OCI-LY7 (cell line): Measurements from ENCODE around the gene SH3PXD2A. TPM values are rescaled to one million over a fixed set of nuclear protein-coding genes. Genes with fewer than 3 reads are reported as not detected.

ENCODE experiments used
- BruUV-seq: library from RNA; stranded (reverse); fragments of 400-500 nt; replicated peaks from 2 replicates; lab custom pipeline; 2021; lab: Mats Ljungman, UMichigan
- CTCF ChIA-PET: fragments of 300-600 bp; sonication (Branson Sonifier 250); formaldehyde crosslinking; loops from one replicate; lab custom pipeline; 2022; ENCODE audit warnings: antibody characterized with exemption; ENCODE audit not compliant: unreplicated experiment; lab: Charles Lee
- POLR2A ChIA-PET: fragments of 300-600 bp; sonication (Branson Sonifier 250); formaldehyde crosslinking; loops from one replicate; lab custom pipeline; 2022; ENCODE audit warnings: antibody characterized with exemption; lab: Charles Lee
- DNase-seq: peaks from one replicate; pipeline ENCODE4 v3.0.0-alpha.2; 2015; ENCODE audit warnings: low spot score
- H2AFZ ChIP-seq: fragments of 200-600 bp; sonication (generic), shearing (Covaris generic); 2 replicates; pipeline ENCODE4 v1.6.1; 2014; ENCODE audit warnings: mild to moderate bottlenecking, antibody characterized with exemption, low read length, moderate library complexity
- H3K27ac ChIP-seq: fragments of 200-600 bp; sonication (generic); 2 replicates; pipeline ENCODE4 v1.5.1; 2014; ENCODE audit warnings: mixed run types, low read depth, mild to moderate bottlenecking, moderate library complexity, low read length, inconsistent platforms; ENCODE audit not compliant: poor library complexity, severe bottlenecking
- H3K36me3 ChIP-seq: fragments of 200-600 bp; sonication (generic); 2 replicates; pipeline ENCODE4 v1.6.1; 2014; ENCODE audit warnings: mild to moderate bottlenecking, antibody characterized with exemption, low read length, moderate library complexity, mixed read lengths; ENCODE audit not compliant: insufficient read depth
- H3K4me1 ChIP-seq: fragments of 200-600 bp; sonication (generic); 2 replicates; pipeline ENCODE4 v1.5.1; 2014; ENCODE audit warnings: mild to moderate bottlenecking, low read length; ENCODE audit not compliant: insufficient read depth, poor library complexity, severe bottlenecking
- H3K4me2 ChIP-seq: fragments of 200-600 bp; sonication (generic); 2 replicates; pipeline ENCODE4 v1.6.1; 2014; ENCODE audit warnings: mild to moderate bottlenecking, low read length
- H3K4me3 ChIP-seq: fragments of 200-600 bp; sonication (generic); 2 replicates; pipeline ENCODE4 v1.5.1; 2014; ENCODE audit warnings: mild to moderate bottlenecking, low read depth, low read length; ENCODE audit not compliant: poor library complexity, severe bottlenecking
- H3K79me2 ChIP-seq: fragments of 200-600 bp; sonication (generic); 2 replicates; pipeline ENCODE4 v1.6.1; 2016; ENCODE audit warnings: low read depth, mild to moderate bottlenecking, low read length, moderate library complexity, mixed read lengths; ENCODE audit not compliant: insufficient read depth
- H3K9me2 ChIP-seq: fragments of 200-600 bp; sonication (generic); 2 replicates; pipeline ENCODE4 v1.6.1; 2016; ENCODE audit warnings: mild to moderate bottlenecking, low read length, mixed read lengths; ENCODE audit not compliant: insufficient read depth
- H3K9me3 ChIP-seq: fragments of 200-600 bp; sonication (generic); 2 replicates; pipeline ENCODE4 v1.6.1; 2014; ENCODE audit warnings: mild to moderate bottlenecking, mixed run types, low read length, mixed read lengths
- H4K20me1 ChIP-seq: fragments of 200-600 bp; sonication (generic); 2 replicates; pipeline ENCODE4 v1.6.1; 2014; ENCODE audit warnings: mild to moderate bottlenecking, antibody characterized with exemption, low read length, moderate library complexity, mixed read lengths; ENCODE audit not compliant: insufficient read depth
- EZH2phosphoT487 ChIP-seq: fragments of 200-600 bp; sonication (generic); IDR thresholded peaks from 2 replicates; pipeline ENCODE4 v1.6.1; 2018; ENCODE audit warnings: low read depth, borderline replicate concordance, mild to moderate bottlenecking, mixed run types, antibody characterized with exemption, low read length, moderate library complexity, mixed read lengths
- intact Hi-C: fragments of 100-400 bp; cut with micrococcal nuclease; formaldehyde crosslinking; loops from one replicate; pipeline ENCODE4 v1.10.0; 2022; ENCODE audit not compliant: unreplicated experiment
- total RNA-seq, 2 experiments: library from RNA; depleted of rRNA in 1 of 2; stranded (reverse); fragments of >200 nt in 1 of 2; shearing (Covaris generic) in 1 of 2; gene quantifications; 2 replicates each; pipeline ENCODE4 v1.2.3, GENCODE V29; 2014 to 2022
- TF ChIP-seq, protein P1 (sequence below): fragments of 200-600 bp; sonication (generic); conservative IDR thresholded peaks from 2 replicates; pipeline ENCODE4 v1.5.1; 2014; ENCODE audit warnings: mild to moderate bottlenecking, antibody characterized with exemption, low read length, moderate library complexity, mixed read lengths

SH3PXD2A gene
- total RNA-seq, 2 experiments from 2014 or later = 0.85 to 5.9 TPM

DNA sequence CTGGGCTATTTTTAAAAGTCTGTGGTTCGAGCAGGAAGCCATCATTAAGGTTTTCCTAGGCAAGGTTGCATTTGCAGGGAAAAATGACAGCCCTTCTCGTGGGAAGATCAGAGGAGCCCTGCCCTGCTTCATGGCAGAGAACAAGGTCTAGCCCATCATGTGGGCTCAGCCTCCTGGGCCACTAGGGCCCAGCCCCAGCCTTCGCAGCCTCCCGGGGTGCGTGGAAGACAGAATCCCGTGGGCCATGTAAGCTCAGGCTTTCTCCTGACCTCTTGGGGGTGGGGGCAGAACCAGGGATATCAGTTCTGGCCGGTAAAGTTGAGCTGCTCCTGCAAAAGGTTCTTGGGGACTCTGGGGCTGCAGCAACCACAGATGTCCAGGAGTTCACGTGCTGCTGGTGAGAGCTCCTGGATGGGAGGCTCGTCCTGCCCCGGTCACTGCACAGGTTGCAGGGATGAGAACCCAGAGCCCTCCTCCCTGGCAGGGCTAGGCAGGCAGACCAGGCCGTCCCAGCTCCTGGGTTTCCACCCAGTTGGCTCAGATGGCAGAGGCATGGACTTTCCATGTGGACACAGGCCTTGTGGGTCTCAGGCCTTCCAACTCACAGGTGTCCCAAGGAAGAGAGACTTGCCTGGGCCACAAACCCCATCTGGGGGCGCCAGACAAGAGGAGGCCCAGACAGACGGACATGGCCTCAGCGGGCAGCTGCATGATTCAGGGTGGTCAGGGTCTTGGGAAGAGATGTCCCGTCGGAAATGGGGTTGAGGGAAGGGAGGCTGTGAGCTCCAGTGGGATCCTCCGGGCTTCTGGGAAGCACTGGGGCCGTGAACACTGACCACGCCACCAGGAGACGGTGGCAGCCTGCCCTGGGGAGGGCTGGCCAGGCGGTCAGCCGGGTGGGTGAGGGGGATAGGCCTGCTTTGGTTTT lies 235.7 kb downstream of the SH3PXD2A start:
- no peak overlapping the region for H3K4me3 ChIP-seq
- no peak overlapping the region for H3K27ac ChIP-seq

DNA sequence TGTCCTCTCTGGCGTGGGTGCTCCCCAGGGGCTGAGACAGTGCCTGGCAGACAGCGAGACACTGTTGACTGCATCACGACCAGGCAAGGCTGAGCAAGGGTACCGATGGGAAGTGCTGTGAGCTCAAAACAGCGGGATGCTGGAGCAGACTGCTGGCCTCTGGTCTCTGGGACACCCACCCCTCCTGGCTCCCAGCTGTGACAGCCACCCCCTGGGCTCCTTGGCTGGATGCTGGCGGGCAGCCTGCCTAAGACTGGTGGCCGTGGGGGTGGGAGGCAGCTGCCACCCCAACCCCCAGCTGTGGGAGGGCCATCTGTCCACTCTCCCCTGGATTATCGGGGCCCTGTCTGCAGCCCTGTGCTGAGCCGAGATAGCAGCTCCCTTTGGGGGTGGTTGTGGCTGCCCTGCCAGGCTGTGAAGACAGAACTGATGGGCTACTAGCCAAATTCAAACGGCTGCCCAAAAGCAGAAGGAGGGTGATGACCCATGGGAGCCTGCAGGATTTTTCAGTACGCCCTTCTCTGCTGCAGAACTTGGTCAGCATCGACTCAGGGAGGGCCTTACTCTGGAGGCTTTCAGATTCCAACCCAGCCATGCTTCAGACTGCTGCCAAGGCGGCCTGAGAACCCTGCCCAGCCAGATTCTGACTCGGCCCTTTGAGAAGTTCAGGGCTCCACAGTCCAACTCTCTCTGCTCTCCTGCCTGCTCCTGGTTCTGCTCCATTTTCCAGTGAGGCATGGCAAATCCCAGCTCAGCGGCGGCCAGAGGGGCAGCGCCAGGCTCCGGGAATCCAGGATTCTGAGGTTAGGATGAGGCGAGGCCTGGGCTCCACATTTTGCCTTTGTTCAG lies 236.6 kb downstream of the SH3PXD2A start:
- no peaks in the 10 kb centered on the region for H3K4me1 ChIP-seq
- no peak for TF ChIP-seq EZH2phosphoT487
- TF ChIP-seq, protein P1, sequence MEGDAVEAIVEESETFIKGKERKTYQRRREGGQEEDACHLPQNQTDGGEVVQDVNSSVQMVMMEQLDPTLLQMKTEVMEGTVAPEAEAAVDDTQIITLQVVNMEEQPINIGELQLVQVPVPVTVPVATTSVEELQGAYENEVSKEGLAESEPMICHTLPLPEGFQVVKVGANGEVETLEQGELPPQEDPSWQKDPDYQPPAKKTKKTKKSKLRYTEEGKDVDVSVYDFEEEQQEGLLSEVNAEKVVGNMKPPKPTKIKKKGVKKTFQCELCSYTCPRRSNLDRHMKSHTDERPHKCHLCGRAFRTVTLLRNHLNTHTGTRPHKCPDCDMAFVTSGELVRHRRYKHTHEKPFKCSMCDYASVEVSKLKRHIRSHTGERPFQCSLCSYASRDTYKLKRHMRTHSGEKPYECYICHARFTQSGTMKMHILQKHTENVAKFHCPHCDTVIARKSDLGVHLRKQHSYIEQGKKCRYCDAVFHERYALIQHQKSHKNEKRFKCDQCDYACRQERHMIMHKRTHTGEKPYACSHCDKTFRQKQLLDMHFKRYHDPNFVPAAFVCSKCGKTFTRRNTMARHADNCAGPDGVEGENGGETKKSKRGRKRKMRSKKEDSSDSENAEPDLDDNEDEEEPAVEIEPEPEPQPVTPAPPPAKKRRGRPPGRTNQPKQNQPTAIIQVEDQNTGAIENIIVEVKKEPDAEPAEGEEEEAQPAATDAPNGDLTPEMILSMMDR = no peak
- no peak overlapping the region for H3K4me2 ChIP-seq
- BruUV-seq = no TSS peak
- no peaks in the 10 kb centered on the region for H3K36me3 ChIP-seq
- intact Hi-C loops = no loop called here
- H2AFZ ChIP-seq = no peak overlapping the region
- H3K79me2 ChIP-seq = no peaks in the 10 kb centered on the region
- no peaks in the 10 kb centered on the region; the same call in 1 of the 2 replicates for H4K20me1 ChIP-seq
- no peak for DNase-seq
- ChIA-PET CTCF (no interaction called here), POLR2A (interaction anchor here (0.6 kb wide), 1 partner anchor 1814 kb away, joined by 5 read pairs; no protein-coding TSS in a partner anchor)
- H3K9me2 ChIP-seq = no peaks in the 10 kb centered on the region
- H3K9me3 ChIP-seq = no peaks in the 10 kb centered on the region
- H3K27ac ChIP-seq = no peak overlapping the region
- H3K4me3 ChIP-seq = no peak overlapping the region

More for the DNA sequence above, 235.7 kb downstream of the SH3PXD2A start:
- Histone ChIP-seq H3K4me2 (no peak overlapping the region), H4K20me1 (no peaks in the 10 kb centered on the region; the same call in 1 of the 2 replicates), H3K9me3 (no peaks in the 10 kb centered on the region), H3K4me1 (no peaks in the 10 kb centered on the region), H2AFZ (no peak overlapping the region), H3K36me3 (no peaks in the 10 kb centered on the region), H3K9me2 (no peaks in the 10 kb centered on the region), H3K79me2 (no peaks in the 10 kb centered on the region)
- intact Hi-C loops = no loop called here
- TF ChIP-seq EZH2phosphoT487 = no peak
- TF ChIP-seq, protein P1 = no peak
- POLR2A ChIA-PET = no interaction called here
- no TSS peak for BruUV-seq
- no peak for DNase-seq
- CTCF ChIA-PET = no interaction called here
